ENCODE data around the gene RAB34. TPM values are rescaled to one million over a fixed set of nuclear protein-coding genes. Genes with fewer than 3 reads are reported as not detected.

The RAB34 gene
- total and polyA plus RNA-seq, 3 experiments from 2014 or later = 2.6 to 8.3 (median 7.9) TPM

GRCh38 chr17:28748852-28749515, 31.3 kb upstream of the RAB34 start:
- Mint-ChIP-seq H3K27me3 (no peaks in the 10 kb centered on the region), H3K4me3 (no peak overlapping the region), H3K36me3 (peaks cover 0 to 26% (median 0%) of the 10 kb centered on the region in 3 donors), H3K4me1 (peaks cover 3 to 31% (median 17%) of the 10 kb centered on the region in 3 donors), H3K27ac (peak overlapping the region in 3 of 8 donors; percentile 27 to 72 (median 36)), H3K9me3 (no peaks in the 10 kb centered on the region)
- POLR2A ChIA-PET = interaction anchor here (1.0 to 9.2 kb wide), 3 partner anchors 21 to 130 kb away, joined by 3 to 128 read pairs (median 6); partner anchors contain the start of genes NEK8, RPL23A and TLCD1
- no peaks in the 10 kb centered on the region for H3K9me3 ChIP-seq (ENCODE audit: low read length)
- no peaks in the 10 kb centered on the region for H3K27me3 ChIP-seq (ENCODE audit: insufficient read depth, low read length, poor library complexity, severe bottlenecking)
- H3K27ac ChIP-seq (ENCODE audit: low read depth, low read length) = no peak overlapping the region
- H3K4me3 ChIP-seq (ENCODE audit: low read length) = no peak overlapping the region
- H3K36me3 ChIP-seq (ENCODE audit: insufficient read depth, low read length) = no peaks in the 10 kb centered on the region
- CTCF ChIA-PET = interaction anchor here (1.0 to 17.0 kb wide), 9 partner anchors 8 to 368 kb away, joined by 3 to 579 read pairs (median 6); partner anchors contain the start of genes NEK8, RPL23A, SDF2 and SUPT6H
- no peak for DNase-seq
- H3K4me1 ChIP-seq (ENCODE audit: insufficient read depth, low read length) = peaks cover 30% of the 10 kb centered on the region

DNA sequence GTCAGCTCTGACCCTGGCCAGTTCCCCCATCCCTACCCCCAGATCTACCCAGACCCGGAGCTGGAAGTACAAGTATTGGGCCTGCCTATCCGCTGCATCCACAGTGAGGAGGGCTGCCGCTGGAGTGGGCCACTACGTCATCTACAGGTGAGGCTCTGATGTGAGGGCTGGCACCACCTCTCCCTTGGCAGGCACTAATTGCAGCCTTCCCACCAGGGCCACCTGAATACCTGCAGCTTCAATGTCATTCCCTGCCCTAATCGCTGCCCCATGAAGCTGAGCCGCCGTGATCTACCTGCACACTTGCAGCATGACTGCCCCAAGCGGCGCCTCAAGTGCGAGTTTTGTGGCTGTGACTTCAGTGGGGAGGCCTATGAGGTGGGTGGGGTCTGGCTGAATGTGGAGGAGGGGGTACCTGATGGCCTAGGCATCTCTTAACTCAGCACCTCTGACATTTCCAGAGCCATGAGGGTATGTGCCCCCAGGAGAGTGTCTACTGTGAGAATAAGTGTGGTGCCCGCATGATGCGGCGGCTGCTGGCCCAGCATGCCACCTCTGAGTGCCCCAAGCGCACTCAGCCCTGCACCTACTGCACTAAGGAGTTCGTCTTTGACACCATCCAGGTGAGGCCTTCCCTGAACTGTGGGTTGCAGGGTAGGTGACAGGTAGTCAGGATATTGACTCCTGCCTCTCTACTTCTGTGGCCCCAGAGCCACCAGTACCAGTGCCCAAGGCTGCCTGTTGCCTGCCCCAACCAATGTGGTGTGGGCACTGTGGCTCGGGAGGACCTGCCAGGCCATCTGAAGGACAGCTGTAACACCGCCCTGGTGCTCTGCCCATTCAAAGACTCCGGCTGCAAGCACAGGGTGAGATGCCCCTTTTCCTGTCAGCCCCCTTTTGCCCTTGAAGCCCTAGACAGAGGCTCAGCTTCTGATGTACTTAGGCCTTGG, 30.4 kb upstream of the RAB34 start:
- Mint-ChIP-seq H3K27ac (peak overlapping the region in 5 of 8 donors; percentile 5 to 76 (median 31)), H3K4me3 (no peak overlapping the region), H3K36me3 (peaks cover 0 to 26% (median 0%) of the 10 kb centered on the region in 3 donors), H3K9me3 (no peaks in the 10 kb centered on the region), H3K27me3 (no peaks in the 10 kb centered on the region), H3K4me1 (peaks cover 3 to 33% (median 17%) of the 10 kb centered on the region in 3 donors)
- no peaks in the 10 kb centered on the region for H3K9me3 ChIP-seq (ENCODE audit: low read length)
- no peak overlapping the region for H3K4me3 ChIP-seq (ENCODE audit: low read length)
- peaks cover 35% of the 10 kb centered on the region for H3K4me1 ChIP-seq (ENCODE audit: insufficient read depth, low read length)
- H3K36me3 ChIP-seq (ENCODE audit: insufficient read depth, low read length) = no peaks in the 10 kb centered on the region
- ChIA-PET POLR2A (interaction anchor here (9.2 kb wide), 1 partner anchor 20 kb away, joined by 128 read pairs; the partner anchor contains the start of genes NEK8 and TLCD1), CTCF (interaction anchor here (1.0 to 17.0 kb wide), 3 partner anchors 16 to 86 kb away, joined by 3 to 579 read pairs (median 49); partner anchors contain the start of genes NEK8, RPL23A, SDF2 and SUPT6H)
- H3K27ac ChIP-seq (ENCODE audit: low read depth, low read length) = no peak overlapping the region
- H3K27me3 ChIP-seq (ENCODE audit: insufficient read depth, low read length, poor library complexity, severe bottlenecking) = no peaks in the 10 kb centered on the region
- no peak for DNase-seq

DNA sequence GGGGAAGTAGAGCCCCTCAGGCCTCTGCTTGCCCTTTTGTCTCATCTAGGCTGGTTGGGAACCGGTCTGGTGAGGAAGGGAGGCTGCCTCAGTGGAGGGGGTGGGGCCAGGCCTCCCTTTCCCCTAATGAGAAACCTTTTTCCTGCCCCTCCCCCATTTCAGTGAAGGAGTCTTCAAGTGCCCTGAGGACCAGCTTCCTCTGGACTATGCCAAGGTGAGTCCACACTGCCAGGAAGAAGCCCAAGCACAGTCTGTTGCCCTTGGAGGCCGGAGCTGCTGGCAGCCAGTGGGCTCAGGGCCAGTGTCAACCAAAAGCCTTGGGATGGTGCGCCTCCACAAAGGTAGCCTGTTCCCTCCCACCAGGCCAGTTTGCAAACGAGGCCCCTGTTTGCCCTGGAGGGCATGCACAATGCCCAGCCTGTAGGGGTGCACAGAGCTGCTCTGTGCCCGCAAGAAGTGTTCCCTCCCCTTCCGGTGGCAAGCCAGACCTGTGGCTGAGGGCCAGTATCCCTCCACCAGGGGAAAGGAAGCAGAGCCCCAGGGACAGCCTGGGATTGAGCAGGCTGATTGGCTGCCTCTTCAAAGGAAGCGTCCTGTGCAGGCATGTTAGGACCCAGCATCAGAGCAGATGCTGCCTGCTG, 29.5 kb upstream of the RAB34 start:
- CTCF ChIA-PET = interaction anchor here (2.2 to 17.0 kb wide), 2 partner anchors 16 to 22 kb away, joined by 7 to 579 read pairs; partner anchors contain the start of genes NEK8, RPL23A and TLCD1
- no peak for DNase-seq
- Histone ChIP-seq H3K4me1 (ENCODE audit: insufficient read depth, low read length) (peaks cover 36% of the 10 kb centered on the region), H3K4me3 (ENCODE audit: low read length) (no peak overlapping the region), H3K27me3 (ENCODE audit: insufficient read depth, low read length, poor library complexity, severe bottlenecking) (no peaks in the 10 kb centered on the region), H3K27ac (ENCODE audit: low read depth, low read length) (no peak overlapping the region), H3K9me3 (ENCODE audit: low read length) (no peaks in the 10 kb centered on the region), H3K36me3 (ENCODE audit: insufficient read depth, low read length) (no peaks in the 10 kb centered on the region)
- peaks cover 0 to 26% (median 0%) of the 10 kb centered on the region in 3 donors for H3K36me3 Mint-ChIP-seq
- H3K27ac Mint-ChIP-seq = peak overlapping the region in 2 of 8 donors; percentile 8 to 58
- peak overlapping the region in 1 of 7 donors; percentile 22 for H3K4me3 Mint-ChIP-seq
- H3K4me1 Mint-ChIP-seq = peaks cover 3 to 34% (median 17%) of the 10 kb centered on the region in 3 donors
- POLR2A ChIA-PET = interaction anchor here (1.3 to 9.2 kb wide), 2 partner anchors 20 to 35 kb away, joined by 3 to 128 read pairs; partner anchors contain the start of genes NEK8, PROCA1 and TLCD1
- no peaks in the 10 kb centered on the region for H3K27me3 Mint-ChIP-seq
- no peaks in the 10 kb centered on the region for H3K9me3 Mint-ChIP-seq

DNA sequence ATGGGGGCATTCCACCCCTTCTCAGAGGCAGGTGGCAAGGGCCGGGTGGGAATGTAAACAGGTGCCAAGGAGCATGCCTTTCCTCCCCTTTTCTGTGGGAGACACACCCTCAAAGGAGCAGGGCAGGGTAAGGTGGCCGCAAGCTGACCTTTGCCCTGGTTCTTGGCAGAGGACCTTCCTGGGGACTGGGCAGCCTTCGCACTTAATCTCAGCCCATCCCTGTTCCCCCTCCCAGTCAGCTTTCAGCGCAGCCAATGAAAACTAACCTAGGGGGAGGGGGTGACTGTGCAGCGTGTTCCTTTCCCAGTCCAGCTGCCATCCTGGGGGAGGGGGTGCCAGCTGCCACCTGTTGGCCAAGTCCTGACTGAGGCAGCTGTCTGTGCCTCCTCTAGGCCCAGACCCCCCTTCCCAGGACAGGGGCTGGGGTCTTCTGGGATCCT, 29.0 kb upstream of the RAB34 start:
- peaks cover 0 to 26% (median 0%) of the 10 kb centered on the region in 3 donors for H3K36me3 Mint-ChIP-seq
- Histone ChIP-seq H3K4me3 (ENCODE audit: low read length) (no peak overlapping the region), H3K4me1 (ENCODE audit: insufficient read depth, low read length) (peaks cover 36% of the 10 kb centered on the region), H3K36me3 (ENCODE audit: insufficient read depth, low read length) (no peaks in the 10 kb centered on the region), H3K9me3 (ENCODE audit: low read length) (no peaks in the 10 kb centered on the region), H3K27me3 (ENCODE audit: insufficient read depth, low read length, poor library complexity, severe bottlenecking) (no peaks in the 10 kb centered on the region), H3K27ac (ENCODE audit: low read depth, low read length) (peak overlapping the region; percentile 87)
- peaks cover 3 to 34% (median 17%) of the 10 kb centered on the region in 3 donors for H3K4me1 Mint-ChIP-seq
- ChIA-PET CTCF (interaction anchor here (1.0 to 17.0 kb wide), 4 partner anchors 17 to 156 kb away, joined by 3 to 579 read pairs (median 6); partner anchors contain the start of genes NEK8, RPL23A and TLCD1), POLR2A (interaction anchor here (1.3 to 9.2 kb wide), 2 partner anchors 19 to 35 kb away, joined by 3 to 128 read pairs; partner anchors contain the start of genes NEK8, PROCA1 and TLCD1)
- no peak for DNase-seq
- H3K27me3 Mint-ChIP-seq = no peaks in the 10 kb centered on the region
- H3K4me3 Mint-ChIP-seq = peak overlapping the region in 5 of 7 donors; percentile 40 to 56 (median 46)
- no peaks in the 10 kb centered on the region for H3K9me3 Mint-ChIP-seq
- H3K27ac Mint-ChIP-seq = peak overlapping the region; percentile 50 to 88 (median 77)

GRCh38 chr17:28745786-28746411, 28.2 kb upstream of the RAB34 start:
- no peaks in the 10 kb centered on the region for H3K27me3 Mint-ChIP-seq
- H3K27ac ChIP-seq (ENCODE audit: low read depth, low read length) = peak overlapping the region; percentile 87
- H3K36me3 ChIP-seq (ENCODE audit: insufficient read depth, low read length) = no peaks in the 10 kb centered on the region
- H3K4me1 ChIP-seq (ENCODE audit: insufficient read depth, low read length) = peaks cover 36% of the 10 kb centered on the region
- no peak for DNase-seq
- H3K4me3 Mint-ChIP-seq = peak overlapping the region in 6 of 7 donors; percentile 41 to 92 (median 62)
- no peaks in the 10 kb centered on the region for H3K9me3 ChIP-seq (ENCODE audit: low read length)
- H3K27ac Mint-ChIP-seq = peak overlapping the region in 7 of 8 donors; percentile 64 to 89 (median 83)
- H3K4me3 ChIP-seq (ENCODE audit: low read length) = no peak overlapping the region
- ChIA-PET POLR2A (interaction anchor here (0.5 to 9.2 kb wide), 2 partner anchors 18 to 110 kb away, joined by 3 to 128 read pairs; partner anchors contain the start of genes NEK8 and TLCD1), CTCF (interaction anchor here (1.0 to 17.0 kb wide), 6 partner anchors 18 to 157 kb away, joined by 3 to 579 read pairs (median 4); partner anchors contain the start of genes FAM222B, NEK8, RPL23A and TLCD1)
- H3K9me3 Mint-ChIP-seq = no peaks in the 10 kb centered on the region
- peaks cover 3 to 34% (median 17%) of the 10 kb centered on the region in 3 donors for H3K4me1 Mint-ChIP-seq
- no peaks in the 10 kb centered on the region for H3K27me3 ChIP-seq (ENCODE audit: insufficient read depth, low read length, poor library complexity, severe bottlenecking)
- peaks cover 0 to 26% (median 0%) of the 10 kb centered on the region in 3 donors for H3K36me3 Mint-ChIP-seq

DNA sequence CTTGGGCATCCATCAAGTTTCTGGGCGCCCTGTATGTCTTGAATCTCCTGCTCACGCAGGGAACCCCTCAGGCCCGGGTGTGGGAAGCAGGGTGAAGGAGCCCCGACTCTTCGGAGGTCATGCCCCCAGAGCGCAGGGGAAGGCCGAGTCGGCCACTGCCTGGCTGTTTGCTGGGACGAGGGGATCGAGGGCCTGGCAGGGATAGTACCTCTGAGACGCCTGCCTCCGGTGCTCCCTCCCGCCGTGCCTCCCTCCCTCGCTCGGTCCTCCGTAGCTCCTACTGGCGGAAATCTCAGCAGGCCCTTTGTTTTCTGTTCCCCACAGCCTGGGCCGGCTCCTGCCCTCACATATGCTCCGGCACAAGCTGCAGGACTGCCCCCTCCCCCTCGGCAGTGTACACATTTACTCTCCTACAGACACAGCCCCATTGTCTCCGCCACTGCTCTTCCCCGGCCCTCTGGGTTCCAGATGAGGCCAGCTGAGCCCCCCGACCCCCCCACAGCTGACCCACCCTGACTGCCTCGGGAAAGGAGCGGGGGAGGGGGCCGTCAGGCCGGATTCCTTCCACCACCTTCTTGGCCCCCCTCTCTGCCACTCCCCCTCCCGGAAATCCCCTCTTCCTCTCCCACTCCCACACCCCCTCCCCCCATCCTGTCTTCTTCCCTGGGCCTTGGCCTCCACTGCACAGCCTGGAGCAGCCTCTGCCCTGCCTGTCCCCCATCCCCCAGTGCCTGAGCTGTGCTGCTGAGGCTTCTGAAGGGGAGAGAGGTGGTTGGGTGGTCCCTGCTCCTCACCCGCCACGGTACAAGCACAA, 27.5 kb upstream of the RAB34 start:
- POLR2A ChIA-PET = interaction anchor here (0.5 to 9.2 kb wide), 3 partner anchors 18 to 111 kb away, joined by 3 to 128 read pairs (median 9); partner anchors contain the start of genes NEK8, RPL23A and TLCD1
- Mint-ChIP-seq H3K4me3 (peak overlapping the region; percentile 86 to 94 (median 89)), H3K36me3 (peaks cover 0 to 26% (median 0%) of the 10 kb centered on the region in 3 donors), H3K27me3 (no peaks in the 10 kb centered on the region), H3K4me1 (peaks cover 3 to 33% (median 17%) of the 10 kb centered on the region in 3 donors), H3K9me3 (no peaks in the 10 kb centered on the region), H3K27ac (peak overlapping the region; percentile 88 to 98 (median 92))
- peaks cover 33% of the 10 kb centered on the region for H3K4me1 ChIP-seq (ENCODE audit: insufficient read depth, low read length)
- H3K27me3 ChIP-seq (ENCODE audit: insufficient read depth, low read length, poor library complexity, severe bottlenecking) = no peaks in the 10 kb centered on the region
- peak in 1 of 5 donors; percentile 33 for DNase-seq
- no peaks in the 10 kb centered on the region for H3K36me3 ChIP-seq (ENCODE audit: insufficient read depth, low read length)
- H3K27ac ChIP-seq (ENCODE audit: low read depth, low read length) = peak overlapping the region; percentile 87
- no peaks in the 10 kb centered on the region for H3K9me3 ChIP-seq (ENCODE audit: low read length)
- CTCF ChIA-PET = interaction anchor here (0.6 to 17.0 kb wide), 9 partner anchors 17 to 198 kb away, joined by 3 to 579 read pairs (median 4); partner anchors contain the start of genes FAM222B, NEK8, RPL23A and TLCD1
- peak overlapping the region; percentile 91 for H3K4me3 ChIP-seq (ENCODE audit: low read length)
